Measurements from ENCODE around the gene CXorf51B. TPM values are rescaled to one million over a fixed set of nuclear protein-coding genes. Genes with fewer than 3 reads are reported as not detected.
"Not testable (repeated sequence)": the region's sequence is repeated elsewhere in the genome, so short reads cannot be mapped to it uniquely, and the experiment has no call there.

Gene CXorf51B
- not detected for total RNA-seq
- total RNA-seq (2013): not detected

GRCh38 chrX:146809471-146809870 is at the start of gene CXorf51B:
Gene CXorf51B, plus strand, starts transcription at chrX:146809771. Its CDS starts 21 bp downstream, at chrX:146809792.
- H3K4me3 ChIP-seq (ENCODE audit: low read length); H3K4me1 Mint-ChIP-seq; H3K9me3 ChIP-seq (ENCODE audit: control insufficient read depth, insufficient read depth, low read length); H3K27ac Mint-ChIP-seq; H3K36me3 Mint-ChIP-seq; DNase-seq; H3K27me3 Mint-ChIP-seq (ENCODE audit: low read depth in 2 of 2); ATAC-seq; H3K36me3 ChIP-seq (ENCODE audit: control insufficient read depth, insufficient read depth, low read length); H3K27ac ChIP-seq (ENCODE audit: low read length); intact Hi-C loops (cut with micrococcal nuclease); H3K4me3 Mint-ChIP-seq; H3K27me3 ChIP-seq (ENCODE audit: control insufficient read depth, insufficient read depth, low read length); H3K9me3 Mint-ChIP-seq; H3K4me1 ChIP-seq (ENCODE audit: control insufficient read depth, insufficient read depth, low read length): not testable (repeated sequence)
- no CpG with 5 or more reads among the region's 3 CpGs for WGBS (ENCODE audit: insufficient coverage)

DNA sequence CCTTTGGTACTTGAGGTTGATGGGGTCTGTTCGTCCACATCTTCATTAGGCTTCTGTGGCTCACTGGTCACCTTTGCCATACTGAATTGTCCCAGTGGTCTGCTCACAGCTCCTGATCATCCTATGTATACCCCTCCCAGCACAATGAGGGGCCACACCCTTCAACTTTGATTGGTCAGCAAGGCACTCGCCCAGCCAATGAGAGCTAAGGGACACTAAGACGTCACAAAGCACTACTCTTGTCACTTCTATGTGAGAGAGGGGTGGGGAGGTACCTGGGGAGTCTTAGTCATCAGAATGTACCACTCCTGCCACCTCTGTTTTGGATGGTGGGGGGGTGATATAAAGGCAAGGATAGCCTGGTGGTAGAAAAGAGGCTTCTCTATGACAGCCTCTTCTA is 5.1 kb downstream of the CXorf51B start, which contains the start of gene CXorf51A:
Gene CXorf51A, minus strand, starts transcription at position 101 of the 400 bp plus-strand sequence. Its CDS starts 21 bp downstream, at position 80.
- H3K27me3 Mint-ChIP-seq (ENCODE audit: low read depth in 2 of 2); ATAC-seq; H3K9me3 Mint-ChIP-seq; H3K27ac Mint-ChIP-seq; H3K36me3 Mint-ChIP-seq; H3K27ac ChIP-seq (ENCODE audit: low read length); intact Hi-C loops (cut with micrococcal nuclease); H3K27me3 ChIP-seq (ENCODE audit: control insufficient read depth, insufficient read depth, low read length); H3K4me3 Mint-ChIP-seq; H3K36me3 ChIP-seq (ENCODE audit: control insufficient read depth, insufficient read depth, low read length); H3K4me1 ChIP-seq (ENCODE audit: control insufficient read depth, insufficient read depth, low read length); H3K4me1 Mint-ChIP-seq; DNase-seq; H3K4me3 ChIP-seq (ENCODE audit: low read length); H3K9me3 ChIP-seq (ENCODE audit: control insufficient read depth, insufficient read depth, low read length): not testable (repeated sequence)
- no CpG with 5 or more reads among the region's 3 CpGs for WGBS (ENCODE audit: insufficient coverage)

DNA sequence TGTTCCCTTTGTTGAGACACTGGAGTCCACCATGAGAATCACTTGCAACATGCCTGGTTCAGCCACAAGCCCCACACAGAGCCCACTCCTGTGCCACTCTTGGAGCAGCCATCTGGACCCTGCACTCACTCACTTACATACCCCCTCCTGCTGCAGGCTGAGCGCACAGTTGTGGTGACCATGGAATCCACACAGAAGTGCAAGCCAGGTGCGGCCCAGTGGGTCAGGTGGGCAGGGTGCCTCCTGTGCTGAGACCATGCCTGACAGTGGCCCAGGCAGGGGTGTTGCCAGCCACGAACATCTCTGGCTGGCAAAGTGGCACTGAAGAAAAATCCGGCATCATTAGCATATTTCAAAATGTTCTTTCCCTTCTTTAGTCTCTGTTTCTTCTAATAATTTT is 22.4 kb downstream of the CXorf51B start:
- Mint-ChIP-seq H3K27ac (no peak overlapping the region), H3K36me3 (no peaks in the 10 kb centered on the region), H3K27me3 (ENCODE audit: low read depth in 2 of 2) (no peaks in the 10 kb centered on the region), H3K4me1 (no peaks in the 10 kb centered on the region), H3K9me3 (peaks cover 2 to 9% of the 10 kb centered on the region in 2 donors), H3K4me3 (no peak overlapping the region)
- ATAC-seq: no peak
- no peaks in the 10 kb centered on the region for H3K4me1 ChIP-seq (ENCODE audit: control insufficient read depth, insufficient read depth, low read length)
- H3K27ac ChIP-seq (ENCODE audit: low read length): no peak overlapping the region
- no peak for DNase-seq
- TF ChIP-seq, protein P1, sequence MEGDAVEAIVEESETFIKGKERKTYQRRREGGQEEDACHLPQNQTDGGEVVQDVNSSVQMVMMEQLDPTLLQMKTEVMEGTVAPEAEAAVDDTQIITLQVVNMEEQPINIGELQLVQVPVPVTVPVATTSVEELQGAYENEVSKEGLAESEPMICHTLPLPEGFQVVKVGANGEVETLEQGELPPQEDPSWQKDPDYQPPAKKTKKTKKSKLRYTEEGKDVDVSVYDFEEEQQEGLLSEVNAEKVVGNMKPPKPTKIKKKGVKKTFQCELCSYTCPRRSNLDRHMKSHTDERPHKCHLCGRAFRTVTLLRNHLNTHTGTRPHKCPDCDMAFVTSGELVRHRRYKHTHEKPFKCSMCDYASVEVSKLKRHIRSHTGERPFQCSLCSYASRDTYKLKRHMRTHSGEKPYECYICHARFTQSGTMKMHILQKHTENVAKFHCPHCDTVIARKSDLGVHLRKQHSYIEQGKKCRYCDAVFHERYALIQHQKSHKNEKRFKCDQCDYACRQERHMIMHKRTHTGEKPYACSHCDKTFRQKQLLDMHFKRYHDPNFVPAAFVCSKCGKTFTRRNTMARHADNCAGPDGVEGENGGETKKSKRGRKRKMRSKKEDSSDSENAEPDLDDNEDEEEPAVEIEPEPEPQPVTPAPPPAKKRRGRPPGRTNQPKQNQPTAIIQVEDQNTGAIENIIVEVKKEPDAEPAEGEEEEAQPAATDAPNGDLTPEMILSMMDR (IDR thresholded peaks at IDR 0.05): no peak
- H3K27me3 ChIP-seq (ENCODE audit: control insufficient read depth, insufficient read depth, low read length): no peaks in the 10 kb centered on the region
- intact Hi-C loops (cut with micrococcal nuclease): no loop called here
- no peaks in the 10 kb centered on the region for H3K36me3 ChIP-seq (ENCODE audit: control insufficient read depth, insufficient read depth, low read length)
- WGBS (ENCODE audit: insufficient coverage): 89% methylated on average over 3 of the region's 4 CpGs
- H3K9me3 ChIP-seq (ENCODE audit: control insufficient read depth, insufficient read depth, low read length): no peaks in the 10 kb centered on the region
- H3K4me3 ChIP-seq (ENCODE audit: low read length): no peak overlapping the region

GRCh38 chrX:146854281-146854680 is 44.7 kb downstream of the CXorf51B start:
- intact Hi-C loops (cut with micrococcal nuclease): no loop called here
- H3K4me3 ChIP-seq (ENCODE audit: low read length): no peak overlapping the region
- TF ChIP-seq, protein P1 (IDR thresholded peaks at IDR 0.05): no peak
- DNase-seq (no peak), ATAC-seq (no peak)
- Mint-ChIP-seq H3K27me3 (ENCODE audit: low read depth in 2 of 2) (no peaks in the 10 kb centered on the region), H3K9me3 (peaks cover 0 to 16% of the 10 kb centered on the region in 2 donors), H3K36me3 (no peaks in the 10 kb centered on the region), H3K4me1 (no peaks in the 10 kb centered on the region), H3K27ac (no peak overlapping the region), H3K4me3 (no peak overlapping the region)
- H3K27me3 ChIP-seq (ENCODE audit: control insufficient read depth, insufficient read depth, low read length): no peaks in the 10 kb centered on the region
- H3K9me3 ChIP-seq (ENCODE audit: control insufficient read depth, insufficient read depth, low read length): no peaks in the 10 kb centered on the region
- H3K4me1 ChIP-seq (ENCODE audit: control insufficient read depth, insufficient read depth, low read length): no peaks in the 10 kb centered on the region
- WGBS (ENCODE audit: insufficient coverage): 100% methylated on average over 1 of the region's 2 CpGs
- H3K27ac ChIP-seq (ENCODE audit: low read length): no peak overlapping the region
- no peaks in the 10 kb centered on the region for H3K36me3 ChIP-seq (ENCODE audit: control insufficient read depth, insufficient read depth, low read length)

Other genes starting within 250 kb of the CXorf51B start
- not detected for gene CXorf51A, start 5.0 kb downstream of the CXorf51B start, total RNA-seq